NB4 (cell line): Measurements from ENCODE around the gene ACADS.

Experiments
- CTCF ChIP-seq: IDR thresholded peaks from one replicate; pipeline ENCODE4 v1.5.1; 2012; ENCODE audit warnings: low read depth, low read length
- MYC ChIP-seq: IDR thresholded peaks from 2 replicates; pipeline ENCODE4 v1.6.1; 2011; ENCODE audit warnings: low read depth, low read length

- TF ChIP-seq MYC = peak; percentile 45; the same call in 1 of the 2 replicates
- no peak for TF ChIP-seq CTCF
These were observed 37.0 kb upstream of the ACADS start for GRCh38 chr12:120688527-120689071.
